C4-2B (cell line): ENCODE data around the gene EBLN2.

Experiments
- CTCF ChIP-seq: fragments of 450-650 bp; conservative IDR thresholded peaks from 2 replicates; pipeline ENCODE4 v1.5.1; 2017; ENCODE audit warnings: mild to moderate bottlenecking
- ZFX ChIP-seq: fragments of 450-650 bp; IDR thresholded peaks from 2 replicates; pipeline ENCODE4 v1.6.1; 2017

- TF ChIP-seq CTCF (no peak), ZFX (no peak)
Measured at GRCh38 chr3:73096169-73096568, 34.7 kb downstream of the EBLN2 start.
